HepG2 (cell line): ENCODE data around the gene CSRNP3. TPM values are rescaled to one million over a fixed set of nuclear protein-coding genes. Genes with fewer than 3 reads are reported as not detected.

Source experiments
- ATAC-seq: fragments of 200-7000 bp; cut with Tn5 transposase; 3 replicates; pipeline ENCODE4 v1.9.1; 2020; ENCODE audit warnings: mild to moderate bottlenecking, moderate library complexity
- BruUV-seq: library from RNA; stranded (reverse); fragments of 400-500 nt; replicated peaks from 2 replicates; lab custom pipeline; 2021; lab: Mats Ljungman, UMichigan
- CTCF ChIA-PET: fragments of 300-600 bp; formaldehyde crosslinking; extraction: SDS; loops from one replicate; lab custom pipeline; 2021; ENCODE audit warnings: low total read pairs, inconsistent platforms, low intra/inter-chr PET ratio; lab: Yijun Ruan, JAX
- POLR2A ChIA-PET: fragments of 350-600 bp; sonication (Branson Sonifier 250); formaldehyde crosslinking; loops from one replicate; lab custom pipeline; 2020; ENCODE audit warnings: antibody characterized with exemption, inconsistent platforms; lab: Yijun Ruan, JAX
- DNase-seq: peaks from one replicate; pipeline ENCODE4 v3.0.0-alpha.2; 2015; ENCODE audit warnings: low spot score
- FAIRE-seq: peaks from 3 replicates; lab custom pipeline; 2011; peaks lifted over from hg19 to GRCh38; lab: Jason Lieb, UNC
- H2AFZ ChIP-seq: one replicate; pipeline ENCODE4 v1.6.1; 2011; ENCODE audit warnings: low read length, inconsistent platforms
- H3K27ac ChIP-seq: fragments of 300-600 bp; 3 replicates; pipeline ENCODE4 v1.8.0; 2011; ENCODE audit warnings: mixed run types, mild to moderate bottlenecking, mixed read lengths, low read length, inconsistent platforms; ENCODE audit not compliant: insufficient read depth; ENCODE audit errors: extremely low read length
- H3K27me3 ChIP-seq, 2 experiments: fragments of 200-600 bp in 1 of 2; 2 replicates in 1 of 2; 3 replicates in 1 of 2; pipeline versions ENCODE4 v1.6.0 to v1.8.0; 2011; ENCODE audit warnings: low read length in 2 of 2, mild to moderate bottlenecking in 2 of 2, moderate library complexity in 2 of 2, inconsistent platforms in 1 of 2; ENCODE audit not compliant: insufficient read depth in 2 of 2, control insufficient read depth in 1 of 2
- H3K36me3 ChIP-seq, 2 experiments: fragments of 200-600 bp in 1 of 2; replicated peaks in 1 of 2; 2 replicates in 1 of 2; 3 replicates in 1 of 2; pipeline versions ENCODE4 v1.5.1 to v1.8.0; 2011; ENCODE audit warnings: low read length in 2 of 2, inconsistent platforms in 1 of 2; ENCODE audit not compliant: insufficient read depth in 2 of 2, control insufficient read depth in 1 of 2
- H3K4me1 ChIP-seq: 2 replicates; pipeline ENCODE4 v1.5.1; 2012; ENCODE audit warnings: low read length, inconsistent platforms; ENCODE audit not compliant: insufficient read depth
- H3K4me2 ChIP-seq: 2 replicates; pipeline ENCODE4 v1.6.0; 2011; ENCODE audit warnings: low read depth, low read length, inconsistent platforms
- H3K4me3 ChIP-seq, 3 experiments: fragments of 200-600 bp in 1 of 3; sonication (generic), shearing (Covaris generic) in 1 of 3; replicated peaks in 1 of 3; 2 replicates each; pipeline ENCODE4 v1.5.1; 2011 to 2016; ENCODE audit warnings: low read length in 3 of 3, inconsistent platforms in 2 of 3, low read depth in 2 of 3, mild to moderate bottlenecking in 2 of 3, control low read depth in 1 of 3, mixed read lengths in 1 of 3; ENCODE audit not compliant: insufficient read depth in 1 of 3
- H3K79me2 ChIP-seq: one replicate; pipeline ENCODE4 v1.6.1; 2011; ENCODE audit warnings: low read length, inconsistent platforms; ENCODE audit not compliant: insufficient read depth
- H3K9ac ChIP-seq: 2 replicates; pipeline ENCODE4 v1.6.0; 2011; ENCODE audit warnings: mild to moderate bottlenecking, low read depth, low read length, inconsistent platforms; ENCODE audit not compliant: insufficient read depth
- H3K9me3 ChIP-seq: 2 replicates; pipeline ENCODE4 v1.5.1; 2012; ENCODE audit warnings: mild to moderate bottlenecking, low read length
- H4K20me1 ChIP-seq: 2 replicates; pipeline ENCODE4 v1.6.0; 2011; ENCODE audit warnings: inconsistent platforms, mild to moderate bottlenecking, low read length, moderate library complexity; ENCODE audit not compliant: insufficient read depth
- CENPBD1 ChIP-seq: sonication (generic); formaldehyde crosslinking; IDR thresholded peaks from 2 replicates; pipeline ENCODE4 v1.8.0; 2022; ENCODE audit warnings: missing genetic modification reagents, low read depth, mild to moderate bottlenecking, borderline replicate concordance
- FOSL2 ChIP-seq: sonication (generic); formaldehyde crosslinking; IDR thresholded peaks from 2 replicates; pipeline ENCODE4 v1.4.0; 2020; ENCODE audit warnings: missing genetic modification reagents
- MTA1 ChIP-seq: sonication (generic); formaldehyde crosslinking; IDR thresholded peaks from 2 replicates; pipeline ENCODE4 v1.4.0; 2020; ENCODE audit warnings: missing genetic modification reagents, mild to moderate bottlenecking, borderline replicate concordance
- PRPF4 ChIP-seq: fragments of 200-400 bp; formaldehyde crosslinking; IDR thresholded peaks from 2 replicates; pipeline ENCODE4 v1.6.1; 2016; ENCODE audit warnings: low read length, low read depth; ENCODE audit not compliant: poor library complexity, severe bottlenecking
- TEF ChIP-seq: sonication (generic); formaldehyde crosslinking; IDR thresholded peaks from 2 replicates; pipeline ENCODE4 v1.5.0; 2020; ENCODE audit warnings: missing genetic modification reagents
- ZNF10 ChIP-seq: sonication (generic); formaldehyde crosslinking; IDR thresholded peaks from 2 replicates; pipeline ENCODE4 v1.4.0; 2020; ENCODE audit warnings: mild to moderate bottlenecking, low read depth, missing genetic modification reagents, borderline replicate concordance
- WGBS: methylation state at CpG from one replicate; pipeline ENCODE4 v1.1.6; 2017; ENCODE audit warnings: low lambda C conversion rate; 5-methylcytosine and 5-hydroxymethylcytosine counted together
- in situ Hi-C: cut with HindIII; loops from 2 replicates; pipeline ENCODE4 v1.10.0; 2017; ENCODE audit warnings: low pct_unique_long_range_greater_than_20kb; ENCODE audit not compliant: extremely low pct_ligation_motif_present
- intact Hi-C: fragments of 100-400 bp; cut with micrococcal nuclease; formaldehyde crosslinking; loops from one replicate; pipeline ENCODE4 v1.10.0; 2022; ENCODE audit not compliant: unreplicated experiment
- polyA plus RNA-seq, 8 experiments: library from polyadenylated mRNA; depleted of rRNA in 3 of 8; stranded (reverse) in 7 of 8; unstranded in 1 of 8; fragments of >200 nt; fragmentation: Illumina TruSeq in 4 of 8; extraction: Trizol in 4 of 8; gene quantifications; 2 replicates each; pipeline versions ENCODE4 v1.2.1 to v1.2.3, GENCODE V29; 2011 to 2016; ENCODE audit warnings: low read depth in 4 of 8, missing spikeins in 1 of 8, mixed read lengths in 1 of 8; ENCODE audit not compliant: insufficient read depth in 1 of 8
- total RNA-seq, 5 experiments: library from RNA; depleted of rRNA; stranded (reverse); fragments of >200 nt; fragmentation: Illumina TruSeq; extraction: Trizol; gene quantifications; 2 replicates each; pipeline ENCODE4 v1.2.3, GENCODE V29; 2016; ENCODE audit warnings: low read depth in 1 of 5
- TF ChIP-seq, protein P1 (sequence below): sonication (generic); formaldehyde crosslinking; IDR thresholded peaks from 2 replicates; pipeline ENCODE4 v1.8.1; 2023; ENCODE audit warnings: mild to moderate bottlenecking, inconsistent platforms, moderate library complexity, missing genetic modification reagents, borderline replicate concordance

Gene CSRNP3
- total and polyA plus RNA-seq, 2 of the 13 experiments (the other 11 are each of a cell fraction or from before 2014, with no cell fraction given), result not detected

GRCh38 chr2:165539985-165540384 is 70.5 kb downstream of the CSRNP3 start (continued):
- no peak for TF ChIP-seq TEF (CRISPR knock-in tag)
- TF ChIP-seq FOSL2 (CRISPR knock-in tag), result no peak
- TF ChIP-seq MTA1 (CRISPR knock-in tag), result no peak
- no peak for TF ChIP-seq CENPBD1

GRCh38 chr2:165544897-165545296 is 75.4 kb downstream of the CSRNP3 start:
- Histone ChIP-seq H3K9me3 (no peaks in the 10 kb centered on the region), H3K79me2 (no peaks in the 10 kb centered on the region), H3K9ac (no peak overlapping the region), H3K4me2 (no peak overlapping the region), H3K4me3 (no peak overlapping the region), H3K27ac (no peak overlapping the region), H4K20me1 (no peaks in the 10 kb centered on the region), H3K4me1 (no peaks in the 10 kb centered on the region), H3K36me3 (no peaks in the 10 kb centered on the region), H3K27me3 (no peaks in the 10 kb centered on the region), H2AFZ (no peak overlapping the region)
- no peak for FAIRE-seq
- no peak for DNase-seq
- 20% methylated on average over 2 of the region's 2 CpGs for WGBS
- TF ChIP-seq ZNF10 (CRISPR knock-in tag) (no peak), PRPF4 (no peak)
- TF ChIP-seq, protein P1, sequence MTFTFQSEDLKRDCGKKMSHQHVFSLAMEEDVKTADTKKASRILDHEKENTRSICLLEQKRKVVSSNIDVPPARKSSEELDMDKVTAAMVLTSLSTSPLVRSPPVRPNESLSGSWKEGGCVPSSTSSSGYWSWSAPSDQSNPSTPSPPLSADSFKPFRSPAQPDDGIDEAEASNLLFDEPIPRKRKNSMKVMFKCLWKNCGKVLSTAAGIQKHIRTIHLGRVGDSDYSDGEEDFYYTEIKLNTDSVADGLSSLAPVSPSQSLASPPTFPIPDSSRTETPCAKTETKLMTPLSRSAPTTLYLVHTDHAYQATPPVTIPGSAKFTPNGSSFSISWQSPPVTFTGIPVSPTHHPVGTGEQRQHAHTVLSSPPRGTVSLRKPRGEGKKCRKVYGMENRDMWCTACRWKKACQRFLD (CRISPR knock-in tag), result no peak
- BruUV-seq, result no TSS peak
- ChIA-PET POLR2A (no interaction called here), CTCF (no interaction called here)
- in situ Hi-C loops, result no loop called here
- intact Hi-C loops, result no loop called here
- ATAC-seq, result no peak
